T-helper 2 cell treated with Interferon-gamma antibody and Interleukin-4, amounts not matched to agents 5 μg/mL and 100 μg/mL, for 36 hours (primary cell): ENCODE data around the gene LOXHD1.

ENCODE experiments used
- DNase-seq: peaks from one replicate; pipeline ENCODE4 v3.0.0; 2021; ENCODE audit warnings: low spot score
- H3K27ac Mint-ChIP-seq: one replicate; pipeline ENCODE4 v1.8.0; 2021; ENCODE audit warnings: mild to moderate bottlenecking, mixed read lengths
- H3K27me3 Mint-ChIP-seq: one replicate; pipeline ENCODE4 v1.8.0; 2021; ENCODE audit warnings: low read depth, mixed read lengths
- H3K36me3 Mint-ChIP-seq: one replicate; pipeline ENCODE4 v1.8.0; 2021; ENCODE audit warnings: low read depth, mixed read lengths
- H3K4me1 Mint-ChIP-seq: one replicate; pipeline ENCODE4 v1.8.0; 2021; ENCODE audit warnings: low read depth, mixed read lengths
- H3K4me3 Mint-ChIP-seq: one replicate; pipeline ENCODE4 v1.8.0; 2022; ENCODE audit warnings: mild to moderate bottlenecking, moderate library complexity, mixed read lengths
- H3K9me3 Mint-ChIP-seq: one replicate; pipeline ENCODE4 v1.8.0; 2021; ENCODE audit warnings: mixed read lengths

The LOXHD1 gene

DNA sequence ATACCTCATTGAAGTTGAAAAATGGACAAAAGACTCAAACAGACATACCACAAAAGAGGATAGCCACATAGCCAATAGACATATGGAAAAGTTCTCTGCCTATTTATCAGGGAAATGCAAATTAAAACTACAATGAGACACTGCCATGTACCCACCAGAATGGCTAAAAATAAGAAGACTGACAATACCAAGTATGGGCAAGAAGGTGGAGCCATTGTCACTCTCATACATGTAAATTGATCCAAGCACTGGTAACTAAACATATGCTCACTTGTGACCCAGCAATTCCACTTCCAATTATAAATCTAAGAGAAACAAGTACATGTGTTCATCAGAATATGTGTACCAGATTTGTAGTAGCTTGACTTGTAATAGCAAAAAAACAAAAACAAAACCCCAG, 4.6 kb downstream of the LOXHD1 start:
- no peak for DNase-seq
- Mint-ChIP-seq H3K4me1 (no peaks in the 10 kb centered on the region), H3K36me3 (no peaks in the 10 kb centered on the region), H3K9me3 (no peaks in the 10 kb centered on the region), H3K27me3 (peaks cover 17% of the 10 kb centered on the region), H3K4me3 (no peak overlapping the region), H3K27ac (no peak overlapping the region)

DNA sequence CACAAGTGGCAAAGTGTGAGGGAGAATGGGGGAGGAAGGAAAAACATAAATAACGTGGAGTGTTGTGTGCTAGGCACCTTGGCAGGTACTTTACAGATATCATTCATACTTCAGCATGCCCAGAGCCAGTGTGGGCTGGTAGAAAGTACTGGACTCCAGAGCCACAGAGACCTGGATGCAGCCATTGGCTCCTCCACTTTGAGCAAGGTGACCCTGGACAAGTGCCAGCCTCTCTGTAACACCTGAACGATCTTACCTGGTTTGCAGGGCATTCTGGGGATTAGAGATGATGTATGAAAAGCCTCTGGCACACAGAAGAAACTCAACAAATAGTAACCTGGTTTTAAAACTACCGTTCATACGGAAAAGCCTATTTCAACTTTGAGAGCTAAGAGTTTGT, 6.3 kb downstream of the LOXHD1 start:
- Mint-ChIP-seq H3K9me3 (no peaks in the 10 kb centered on the region), H3K4me3 (no peak overlapping the region), H3K27me3 (peaks cover 17% of the 10 kb centered on the region), H3K4me1 (no peaks in the 10 kb centered on the region), H3K27ac (no peak overlapping the region), H3K36me3 (no peaks in the 10 kb centered on the region)
- no peak for DNase-seq

DNA sequence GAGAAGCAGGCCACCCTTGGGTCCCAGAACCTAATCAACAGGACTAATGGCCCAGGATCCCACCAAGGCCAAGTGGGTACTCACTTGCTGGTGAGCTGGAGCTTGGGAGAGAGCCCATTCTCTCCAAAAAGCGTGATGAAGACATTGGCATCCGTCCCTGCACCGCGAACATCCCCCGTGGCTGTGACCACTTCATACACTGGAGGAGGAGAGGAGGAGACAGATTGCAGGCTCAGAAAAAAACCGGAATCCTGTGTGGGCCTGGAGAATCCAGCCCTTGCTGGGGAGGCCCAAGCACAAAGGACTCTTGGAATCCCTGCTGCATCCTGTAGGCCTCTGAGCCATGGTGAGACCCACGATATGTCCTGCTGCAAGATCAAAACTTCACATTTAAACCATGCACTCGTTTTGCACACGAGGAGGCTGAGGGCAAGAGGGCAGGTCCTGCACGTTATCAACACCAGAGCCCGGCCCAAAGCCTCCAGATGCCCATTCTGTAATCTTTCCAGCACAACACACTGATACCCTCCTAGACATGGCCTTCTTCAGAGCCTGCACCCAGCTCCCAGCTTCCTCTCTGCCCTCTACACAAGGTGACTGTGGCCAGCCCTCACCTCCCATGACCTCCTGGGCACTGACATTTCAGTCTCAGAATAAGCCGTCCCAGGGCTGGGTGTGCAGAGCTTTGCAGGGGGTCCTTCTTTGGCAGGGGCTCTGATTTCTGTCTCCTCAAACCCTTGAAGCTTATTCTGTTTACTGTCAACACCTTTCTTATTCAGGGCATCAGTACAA, 7.8 kb downstream of the LOXHD1 start:
- H3K4me3 Mint-ChIP-seq, result no peak overlapping the region
- H3K27ac Mint-ChIP-seq, result no peak overlapping the region

DNA sequence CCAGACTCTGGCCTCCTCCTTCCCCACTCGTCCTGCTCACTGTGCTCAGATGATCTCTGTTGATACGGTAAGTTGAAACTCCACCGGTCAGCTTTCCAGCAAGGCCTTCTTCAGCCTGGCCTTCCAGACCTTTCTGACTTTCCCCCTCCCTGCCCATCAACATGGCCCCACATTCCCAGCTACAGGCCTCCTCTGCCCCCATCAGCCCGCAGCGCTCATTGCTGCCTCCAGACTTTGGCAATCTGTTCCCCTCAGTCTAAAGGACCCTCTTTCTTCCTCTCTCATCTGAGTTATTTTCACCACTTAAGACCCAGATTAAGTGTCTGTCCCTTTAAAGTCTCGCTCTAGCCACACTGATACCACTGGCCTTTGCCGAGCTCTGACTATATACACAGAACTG, 10.6 kb downstream of the LOXHD1 start:
- Mint-ChIP-seq H3K9me3 (no peaks in the 10 kb centered on the region), H3K4me3 (no peak overlapping the region), H3K27ac (no peak overlapping the region), H3K27me3 (peaks cover 7% of the 10 kb centered on the region), H3K36me3 (no peaks in the 10 kb centered on the region), H3K4me1 (no peaks in the 10 kb centered on the region)
- DNase-seq, result no peak

More for the DNA sequence above, 7.8 kb downstream of the LOXHD1 start:
- no peaks in the 10 kb centered on the region for H3K4me1 Mint-ChIP-seq
- H3K27me3 Mint-ChIP-seq, result peaks cover 15% of the 10 kb centered on the region
- no peak for DNase-seq
- H3K9me3 Mint-ChIP-seq, result no peaks in the 10 kb centered on the region
- no peaks in the 10 kb centered on the region for H3K36me3 Mint-ChIP-seq

DNA sequence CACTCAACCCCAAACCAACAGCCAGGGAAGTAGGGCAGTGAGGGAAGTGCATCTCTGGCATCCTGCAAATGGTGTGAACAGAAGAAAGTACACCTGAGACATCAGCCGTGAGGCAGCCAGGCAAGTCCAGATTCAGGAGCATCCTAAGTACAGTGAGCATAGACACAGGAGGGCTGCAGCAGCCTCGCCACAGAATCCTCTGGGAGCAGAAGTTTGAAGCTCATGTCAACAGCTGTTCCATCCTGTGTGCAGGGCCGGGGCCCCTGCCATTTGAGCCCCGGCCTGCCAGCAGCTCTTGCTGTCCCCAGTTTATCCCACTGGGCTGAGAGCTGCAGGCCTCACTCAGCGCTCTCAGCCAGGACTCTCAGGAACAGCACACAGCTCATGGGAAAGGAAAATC, 14.5 kb downstream of the LOXHD1 start:
- no peak for DNase-seq
- no peaks in the 10 kb centered on the region for H3K27me3 Mint-ChIP-seq
- H3K27ac Mint-ChIP-seq, result no peak overlapping the region
- no peaks in the 10 kb centered on the region for H3K9me3 Mint-ChIP-seq
- no peaks in the 10 kb centered on the region for H3K4me1 Mint-ChIP-seq
- H3K4me3 Mint-ChIP-seq, result no peak overlapping the region
- H3K36me3 Mint-ChIP-seq, result no peaks in the 10 kb centered on the region

DNA sequence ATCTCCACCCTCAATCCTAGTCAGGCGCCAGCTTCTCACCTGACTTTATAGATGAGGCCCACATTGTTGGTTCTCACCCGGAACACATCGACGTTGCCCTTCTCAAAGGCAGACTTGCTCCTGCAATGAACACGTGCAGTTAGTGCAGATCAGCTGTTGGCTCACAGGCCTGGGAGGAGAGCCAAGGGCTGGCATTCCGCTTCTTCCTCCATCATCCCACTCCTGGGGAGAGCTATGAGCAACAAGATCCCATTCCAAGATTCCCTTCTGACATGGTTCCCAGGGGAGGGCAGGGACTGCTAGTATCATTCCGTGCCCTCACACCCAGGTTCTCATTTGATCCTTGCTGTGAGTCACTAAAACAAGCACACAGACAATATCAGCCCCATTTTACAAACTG, 15.1 kb downstream of the LOXHD1 start:
- Mint-ChIP-seq H3K4me1 (no peaks in the 10 kb centered on the region), H3K36me3 (no peaks in the 10 kb centered on the region), H3K27me3 (no peaks in the 10 kb centered on the region)

DNA sequence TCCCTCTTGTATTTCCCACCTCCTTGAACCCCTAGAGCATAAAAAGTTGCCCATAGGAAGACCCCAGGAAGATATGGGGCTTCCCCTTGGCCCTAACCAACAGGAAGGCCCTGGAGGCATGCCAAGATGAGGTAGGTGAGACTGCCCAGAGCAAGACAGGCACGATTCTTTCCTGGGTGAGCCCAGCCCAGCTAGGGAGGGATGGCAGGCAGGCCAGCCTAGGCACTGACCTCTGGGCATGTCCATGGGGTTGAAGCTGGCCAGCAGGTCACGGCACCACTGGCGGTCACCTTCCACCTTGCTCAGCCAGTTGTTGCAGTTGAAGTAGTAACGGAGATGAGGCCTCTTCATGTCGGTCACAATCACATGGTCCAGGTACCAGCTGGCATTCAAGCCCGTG, 17.6 kb downstream of the LOXHD1 start:
- Mint-ChIP-seq H3K4me1 (no peaks in the 10 kb centered on the region), H3K27ac (no peak overlapping the region), H3K36me3 (no peaks in the 10 kb centered on the region), H3K27me3 (peaks cover 5% of the 10 kb centered on the region), H3K4me3 (no peak overlapping the region), H3K9me3 (no peaks in the 10 kb centered on the region)
- DNase-seq, result no peak

More for the DNA sequence above, 15.1 kb downstream of the LOXHD1 start:
- H3K27ac Mint-ChIP-seq, result no peak overlapping the region
- H3K4me3 Mint-ChIP-seq, result no peak overlapping the region
- DNase-seq, result no peak
- H3K9me3 Mint-ChIP-seq, result no peaks in the 10 kb centered on the region

DNA sequence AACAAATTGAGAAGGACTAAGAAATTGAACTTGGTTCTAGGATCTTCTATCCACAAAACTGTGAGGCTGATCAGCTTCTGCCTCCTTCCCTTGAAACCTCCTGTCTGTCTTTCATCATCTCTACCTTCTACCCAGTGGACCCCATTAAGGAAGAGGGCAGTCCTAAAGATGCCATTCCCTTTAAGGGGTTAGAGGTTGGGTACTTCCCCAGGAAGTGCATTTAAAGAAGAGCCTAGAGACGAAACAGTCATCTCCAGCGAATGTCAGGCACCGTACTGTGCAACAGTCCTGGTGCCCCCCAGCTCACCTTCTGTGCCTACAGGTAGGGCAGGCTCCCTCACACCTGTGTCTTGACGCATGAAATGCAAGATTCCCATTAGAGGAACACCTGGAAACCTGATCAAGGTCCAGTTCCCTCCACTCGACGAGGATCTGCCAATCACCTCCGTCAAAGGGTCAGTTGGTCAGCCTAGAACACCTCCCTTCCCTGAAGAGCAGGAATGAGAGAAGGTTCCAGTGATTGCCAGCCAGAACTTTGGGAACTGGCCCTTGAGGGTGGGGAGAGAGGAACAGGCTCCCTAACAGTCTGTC, 20.9 kb downstream of the LOXHD1 start:
- H3K9me3 Mint-ChIP-seq, result no peaks in the 10 kb centered on the region
- no peaks in the 10 kb centered on the region for H3K36me3 Mint-ChIP-seq
- no peak for DNase-seq
- H3K4me1 Mint-ChIP-seq, result no peaks in the 10 kb centered on the region
- H3K27ac Mint-ChIP-seq, result no peak overlapping the region
- no peak overlapping the region for H3K4me3 Mint-ChIP-seq
- H3K27me3 Mint-ChIP-seq, result peaks cover 8% of the 10 kb centered on the region

DNA sequence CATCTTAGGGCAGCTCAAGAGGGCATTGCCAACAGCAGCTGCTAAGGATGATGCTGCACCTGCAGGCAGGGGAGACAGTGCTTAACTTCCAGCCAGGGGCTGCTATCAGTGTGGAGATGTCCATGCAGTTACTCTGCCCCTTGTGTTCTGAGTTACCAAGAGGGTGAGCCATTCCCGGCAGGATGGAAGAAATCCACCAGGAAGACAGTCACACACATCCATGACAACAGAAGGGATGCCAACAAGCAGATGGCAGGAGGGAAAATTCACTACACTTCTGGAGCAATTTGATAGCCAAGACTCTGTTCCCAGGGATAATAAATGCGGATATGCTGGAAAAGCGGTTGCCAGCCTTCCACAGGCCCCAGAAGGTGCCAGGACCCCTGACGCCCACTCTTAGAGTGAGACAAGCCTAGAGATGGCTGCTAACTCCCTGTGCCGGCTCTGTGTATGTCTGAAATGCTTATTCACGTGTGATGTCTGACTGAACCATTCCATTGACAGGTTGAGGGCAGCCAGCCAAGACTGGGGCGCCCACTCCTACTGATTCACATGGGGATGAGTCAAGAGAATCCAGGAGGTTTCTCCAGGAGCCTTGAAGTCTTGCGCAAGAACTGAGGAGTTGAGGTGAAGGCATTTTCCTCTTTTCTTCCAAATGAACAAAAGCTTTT, 24.5 kb downstream of the LOXHD1 start:
- H3K27ac Mint-ChIP-seq, result no peak overlapping the region
- no peak overlapping the region for H3K4me3 Mint-ChIP-seq
- H3K27me3 Mint-ChIP-seq, result peaks cover 9% of the 10 kb centered on the region
- no peaks in the 10 kb centered on the region for H3K36me3 Mint-ChIP-seq
- peaks cover 9% of the 10 kb centered on the region for H3K4me1 Mint-ChIP-seq
- no peak for DNase-seq
- H3K9me3 Mint-ChIP-seq, result peaks cover 6% of the 10 kb centered on the region

DNA sequence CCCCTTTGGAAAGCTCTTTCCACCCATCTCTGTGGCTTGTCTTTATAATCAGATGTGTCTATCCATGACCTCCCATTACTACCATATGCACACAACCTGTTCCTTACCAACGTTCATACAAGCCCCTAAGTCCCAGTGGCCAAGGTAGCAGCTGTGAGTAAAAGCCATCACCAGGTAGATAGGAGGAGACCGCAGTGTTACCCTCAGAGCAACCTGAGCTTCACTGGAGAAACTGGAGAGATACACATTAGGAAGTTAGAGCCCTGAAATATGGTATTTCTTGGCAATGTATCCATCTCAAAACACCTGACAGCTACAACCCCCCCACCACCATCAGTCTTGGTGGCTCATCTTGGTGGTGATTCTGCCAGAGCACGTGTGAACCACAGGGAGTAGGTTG, 26.0 kb downstream of the LOXHD1 start:
- Mint-ChIP-seq H3K27me3 (peaks cover 14% of the 10 kb centered on the region), H3K9me3 (peaks cover 6% of the 10 kb centered on the region), H3K27ac (no peak overlapping the region)

DNA sequence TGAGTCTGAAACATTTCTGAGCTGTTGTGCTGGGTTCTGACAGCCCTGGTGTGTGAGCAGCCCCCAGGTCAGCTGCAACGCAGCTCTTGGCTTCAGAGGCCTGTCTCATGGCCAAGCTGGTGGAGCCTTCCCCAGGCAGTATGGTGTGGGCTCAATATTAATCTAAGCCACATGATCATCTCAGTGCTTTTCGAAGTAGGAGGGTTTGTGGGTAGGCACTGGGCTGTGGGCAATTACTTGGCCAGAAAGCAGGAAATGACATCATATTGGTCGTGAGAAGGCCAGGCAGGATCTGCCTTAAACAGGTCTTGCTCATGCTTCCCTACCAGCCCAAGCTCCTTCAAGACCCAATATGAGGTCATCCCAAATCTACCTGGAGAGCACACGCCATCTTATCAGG, 26.9 kb downstream of the LOXHD1 start:
- no peak for DNase-seq
- Mint-ChIP-seq H3K36me3 (no peaks in the 10 kb centered on the region), H3K4me1 (peaks cover 9% of the 10 kb centered on the region), H3K27me3 (peaks cover 14% of the 10 kb centered on the region), H3K4me3 (no peak overlapping the region), H3K27ac (no peak overlapping the region), H3K9me3 (peaks cover 6% of the 10 kb centered on the region)

More for the DNA sequence above, 26.0 kb downstream of the LOXHD1 start:
- Mint-ChIP-seq H3K36me3 (no peaks in the 10 kb centered on the region), H3K4me3 (no peak overlapping the region), H3K4me1 (peaks cover 9% of the 10 kb centered on the region)
- no peak for DNase-seq

DNA sequence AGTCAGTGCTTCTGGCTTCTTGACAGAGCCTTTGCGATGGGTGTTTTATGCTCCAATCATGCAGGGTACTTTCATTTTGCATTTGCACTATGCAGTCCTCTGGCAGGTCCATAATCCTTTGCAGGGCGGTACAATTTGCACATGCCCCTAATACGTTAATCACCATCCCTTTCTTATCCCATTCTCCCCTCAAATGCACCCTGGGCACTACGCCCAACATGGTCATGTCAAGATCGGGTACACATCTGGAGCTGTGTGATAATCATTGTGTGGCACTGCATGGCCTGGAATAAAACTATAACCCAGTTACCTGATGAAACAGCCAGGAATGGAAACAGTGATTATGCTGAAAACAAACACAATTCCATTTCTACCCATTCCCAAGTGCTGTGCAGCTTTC, 27.7 kb downstream of the LOXHD1 start:
- Mint-ChIP-seq H3K4me3 (no peak overlapping the region), H3K27me3 (peaks cover 8% of the 10 kb centered on the region), H3K4me1 (peaks cover 12% of the 10 kb centered on the region), H3K9me3 (peaks cover 6% of the 10 kb centered on the region), H3K27ac (no peak overlapping the region), H3K36me3 (no peaks in the 10 kb centered on the region)
- DNase-seq, result no peak

DNA sequence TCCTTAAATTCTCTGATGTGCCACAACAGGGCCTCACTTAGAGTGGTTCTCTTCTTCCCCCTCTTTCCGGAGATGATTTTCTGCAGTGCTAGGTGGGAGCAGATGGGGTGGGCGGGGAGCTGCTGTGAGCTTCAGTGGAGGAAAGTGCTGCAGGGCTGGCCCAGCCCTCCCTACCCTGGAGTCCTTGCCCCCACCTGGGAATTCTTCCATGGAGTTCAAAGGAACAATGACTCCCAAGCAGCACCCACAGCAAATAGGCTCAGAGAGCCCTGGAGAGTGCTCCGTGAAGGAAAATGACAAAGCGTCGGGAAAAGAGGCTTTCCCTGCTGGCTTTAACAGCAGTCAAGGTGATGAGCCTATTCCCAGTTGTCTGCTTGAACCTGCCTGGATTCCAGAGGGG, 28.8 kb downstream of the LOXHD1 start:
- no peak for DNase-seq
- Mint-ChIP-seq H3K27me3 (peaks cover 8% of the 10 kb centered on the region), H3K36me3 (no peaks in the 10 kb centered on the region), H3K27ac (no peak overlapping the region), H3K9me3 (peaks cover 6% of the 10 kb centered on the region), H3K4me3 (no peak overlapping the region), H3K4me1 (peaks cover 21% of the 10 kb centered on the region)

DNA sequence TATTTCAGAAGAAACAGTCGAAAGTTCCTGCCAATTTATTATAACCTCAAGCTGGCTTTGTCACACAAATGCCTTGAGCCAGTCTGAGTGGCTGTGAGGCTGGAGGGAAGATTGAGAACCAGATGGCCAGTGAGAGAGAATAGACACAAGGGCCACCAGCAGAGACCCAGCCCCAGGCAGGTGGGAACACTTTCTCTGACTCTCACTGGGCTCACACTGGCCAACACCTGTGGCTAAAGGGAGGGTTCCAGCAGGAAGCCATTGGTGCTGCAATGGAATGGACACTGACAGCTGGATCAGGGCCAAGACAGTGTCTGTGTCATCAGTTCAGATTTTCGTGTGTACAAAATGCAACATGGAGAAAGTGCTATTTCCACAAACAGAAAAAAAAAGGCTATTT, 29.9 kb downstream of the LOXHD1 start:
- Mint-ChIP-seq H3K4me1 (peaks cover 24% of the 10 kb centered on the region), H3K27ac (no peak overlapping the region), H3K9me3 (peaks cover 6% of the 10 kb centered on the region), H3K27me3 (peaks cover 8% of the 10 kb centered on the region), H3K4me3 (no peak overlapping the region), H3K36me3 (no peaks in the 10 kb centered on the region)
- DNase-seq, result no peak
